Trophoblast cell (in vitro differentiated cells and primary cell): ENCODE measurements around the gene INTS4.
"Not testable (repeated sequence)": the region's sequence is repeated elsewhere in the genome, so short reads cannot be mapped to it uniquely, and the experiment has no call there.

Experiments used
- DNase-seq, 2 donors: peaks; one replicate each; pipeline ENCODE4 v3.0.0-alpha.2; 2016
- H2AFZ ChIP-seq: 2 replicates; pipeline ENCODE4 v1.6.1; 2013; ENCODE audit warnings: low read length, moderate library complexity, mild to moderate bottlenecking; ENCODE audit not compliant: insufficient read depth, poor library complexity
- H2AK5ac ChIP-seq: 2 replicates; pipeline ENCODE4 v1.6.1; 2013; ENCODE audit warnings: mild to moderate bottlenecking, low read length
- H2BK120ac ChIP-seq: 2 replicates; pipeline ENCODE4 v1.6.1; 2013; ENCODE audit warnings: low read length, mild to moderate bottlenecking, moderate library complexity; ENCODE audit not compliant: insufficient read depth, poor library complexity
- H2BK12ac ChIP-seq: 2 replicates; pipeline ENCODE4 v1.6.1; 2013; ENCODE audit warnings: mild to moderate bottlenecking, low read length, moderate library complexity
- H2BK5ac ChIP-seq: 2 replicates; pipeline ENCODE4 v1.6.1; 2013; ENCODE audit warnings: low read length, low read depth, moderate library complexity, mild to moderate bottlenecking; ENCODE audit not compliant: poor library complexity
- H3K14ac ChIP-seq: 2 replicates; pipeline ENCODE4 v1.6.1; 2013; ENCODE audit warnings: mild to moderate bottlenecking, low read length
- H3K18ac ChIP-seq: 2 replicates; pipeline ENCODE4 v1.6.1; 2013; ENCODE audit warnings: mild to moderate bottlenecking, low read length
- H3K23ac ChIP-seq: 2 replicates; pipeline ENCODE4 v1.6.1; 2013; ENCODE audit warnings: low read length
- H3K27ac ChIP-seq: 2 replicates; pipeline ENCODE4 v1.5.1; 2013; ENCODE audit warnings: low read depth, mild to moderate bottlenecking, inconsistent platforms, low read length, moderate library complexity
- H3K27me3 ChIP-seq: 2 replicates; pipeline ENCODE4 v1.6.1; 2013; ENCODE audit warnings: inconsistent platforms, mild to moderate bottlenecking, low read length, moderate library complexity; ENCODE audit not compliant: insufficient read depth
- H3K36me3 ChIP-seq, 2 experiments: 1 replicate in 1 of 2; 2 replicates in 1 of 2; pipeline ENCODE4 v1.6.1; 2013; ENCODE audit warnings: low read length in 2 of 2, mild to moderate bottlenecking in 2 of 2, moderate library complexity in 1 of 2; ENCODE audit not compliant: insufficient read depth in 2 of 2, control insufficient read depth in 1 of 2
- H3K4ac ChIP-seq: 2 replicates; pipeline ENCODE4 v1.6.1; 2013; ENCODE audit warnings: low read depth, mild to moderate bottlenecking, low read length, moderate library complexity
- H3K4me1 ChIP-seq, 2 experiments: 1 replicate in 1 of 2; 2 replicates in 1 of 2; pipeline ENCODE4 v1.6.1; 2013; ENCODE audit warnings: low read length in 2 of 2, mild to moderate bottlenecking in 2 of 2, moderate library complexity in 1 of 2; ENCODE audit not compliant: insufficient read depth in 2 of 2, control insufficient read depth in 1 of 2
- H3K4me2 ChIP-seq: 2 replicates; pipeline ENCODE4 v1.6.1; 2013; ENCODE audit warnings: inconsistent platforms, mild to moderate bottlenecking, low read length, moderate library complexity
- H3K4me3 ChIP-seq: 2 replicates; pipeline ENCODE4 v1.5.1; 2013; ENCODE audit warnings: mild to moderate bottlenecking, low read depth, low read length, inconsistent platforms
- H3K79me1 ChIP-seq: one replicate; pipeline ENCODE4 v1.6.1; 2013; ENCODE audit warnings: low read length
- H3K79me2 ChIP-seq: 2 replicates; pipeline ENCODE4 v1.6.1; 2013; ENCODE audit warnings: low read length, mild to moderate bottlenecking; ENCODE audit not compliant: control insufficient read depth, insufficient read depth, poor library complexity
- H3K9ac ChIP-seq: 2 replicates; pipeline ENCODE4 v1.6.1; 2013; ENCODE audit warnings: mild to moderate bottlenecking, low read length
- H3K9me3 ChIP-seq: 2 replicates; pipeline ENCODE4 v1.6.1; 2013; ENCODE audit warnings: low read depth, mild to moderate bottlenecking, control low read depth, inconsistent platforms, low read length; ENCODE audit not compliant: insufficient read depth
- H4K12ac ChIP-seq: 2 replicates; pipeline ENCODE4 v1.6.1; 2013; ENCODE audit warnings: low read depth, mild to moderate bottlenecking, low read length, moderate library complexity
- H4K8ac ChIP-seq: 2 replicates; pipeline ENCODE4 v1.6.1; 2013; ENCODE audit warnings: low read depth, mild to moderate bottlenecking, low read length, moderate library complexity
- H4K91ac ChIP-seq: one replicate; pipeline ENCODE4 v1.6.1; 2013; ENCODE audit warnings: low read depth, mild to moderate bottlenecking, low read length, moderate library complexity
- WGBS: extraction: QIAGEN DNeasy Blood & Tissue Kit; methylation state at CpG from one replicate; pipeline ENCODE4 v1.1.7; 2013; ENCODE audit warnings: missing lambda C conversion rate; ENCODE audit not compliant: insufficient read length, insufficient coverage; ENCODE audit errors: extremely low coverage; 5-methylcytosine and 5-hydroxymethylcytosine counted together

The INTS4 gene

GRCh38 chr11:77990981-77991380, 3.5 kb downstream of the INTS4 start:
- H2AK5ac ChIP-seq, result no peak overlapping the region
- no peaks in the 10 kb centered on the region for H3K9me3 ChIP-seq
- H4K91ac ChIP-seq, result no peak overlapping the region
- DNase-seq, result no peak
- H3K4me2 ChIP-seq, result no peak overlapping the region
- H3K23ac ChIP-seq, result no peak overlapping the region
- no peak overlapping the region for H2BK12ac ChIP-seq
- no CpG with 5 or more reads among the region's 5 CpGs for WGBS
- H3K4ac ChIP-seq, result no peak overlapping the region
- H4K12ac ChIP-seq, result no peak overlapping the region
- H3K4me3 ChIP-seq, result no peak overlapping the region
- peaks cover 4% of the 10 kb centered on the region for H3K79me1 ChIP-seq
- H3K36me3 ChIP-seq, result peaks cover 12 to 14% of the 10 kb centered on the region in 2 experiments
- H2BK120ac ChIP-seq, result no peak overlapping the region
- no peak overlapping the region for H3K18ac ChIP-seq
- H4K8ac ChIP-seq, result no peak overlapping the region
- H3K14ac ChIP-seq, result no peak overlapping the region
- no peak overlapping the region for H2BK5ac ChIP-seq
- no peak overlapping the region for H3K9ac ChIP-seq
- no peak overlapping the region for H3K27ac ChIP-seq
- H2AFZ ChIP-seq, result no peak overlapping the region
- H3K27me3 ChIP-seq, result no peaks in the 10 kb centered on the region
- H3K79me2 ChIP-seq, result peaks cover 4% of the 10 kb centered on the region
- H3K4me1 ChIP-seq, result peaks cover 3 to 6% of the 10 kb centered on the region in 2 experiments

GRCh38 chr11:77986456-77986855, 8.0 kb downstream of the INTS4 start:
- not testable (repeated sequence) for H4K12ac ChIP-seq, H3K4me3 ChIP-seq, H3K27ac ChIP-seq, H3K23ac ChIP-seq, H3K18ac ChIP-seq, H3K79me1 ChIP-seq, H2AFZ ChIP-seq, H3K9ac ChIP-seq, H2BK120ac ChIP-seq, H3K9me3 ChIP-seq, H2BK12ac ChIP-seq, H3K4me2 ChIP-seq, H3K4me1 ChIP-seq, H2BK5ac ChIP-seq, H4K8ac ChIP-seq, H3K27me3 ChIP-seq, DNase-seq, H3K79me2 ChIP-seq, H4K91ac ChIP-seq, H3K14ac ChIP-seq, H2AK5ac ChIP-seq, H3K4ac ChIP-seq
- WGBS, result no CpG with 5 or more reads among the region's 8 CpGs
- H3K36me3 ChIP-seq, result peaks cover 10 to 14% of the 10 kb centered on the region in 2 experiments

GRCh38 chr11:77981346-77981947, 13.0 kb downstream of the INTS4 start:
- Histone ChIP-seq H3K18ac (no peak overlapping the region), H3K36me3 (peaks cover 10 to 11% of the 10 kb centered on the region in 2 experiments), H3K23ac (no peak overlapping the region), H2AK5ac (no peak overlapping the region), H3K4me3 (no peak overlapping the region), H4K8ac (no peak overlapping the region), H2BK5ac (no peak overlapping the region), H3K79me2 (no peaks in the 10 kb centered on the region), H3K4ac (no peak overlapping the region), H3K14ac (no peak overlapping the region), H3K4me1 (no peaks in the 10 kb centered on the region), H2BK120ac (no peak overlapping the region), H2AFZ (no peak overlapping the region), H2BK12ac (no peak overlapping the region), H3K4me2 (no peak overlapping the region), H3K9me3 (no peaks in the 10 kb centered on the region), H3K27me3 (no peaks in the 10 kb centered on the region), H3K9ac (no peak overlapping the region), H4K12ac (no peak overlapping the region), H4K91ac (no peak overlapping the region), H3K79me1 (no peaks in the 10 kb centered on the region), H3K27ac (no peak overlapping the region)
- DNase-seq, result no peak
- no CpG with 5 or more reads among the region's 2 CpGs for WGBS

- H3K9me3 ChIP-seq, result no peaks in the 10 kb centered on the region
- no peak overlapping the region for H2BK12ac ChIP-seq
- H3K9ac ChIP-seq, result no peak overlapping the region
Observed at GRCh38 chr11:77968337-77968736, 26.1 kb downstream of the INTS4 start.

More at GRCh38 chr11:77968337-77968736, 26.1 kb downstream of the INTS4 start:
- H4K12ac ChIP-seq, result no peak overlapping the region
- H3K18ac ChIP-seq, result no peak overlapping the region
- no peak overlapping the region for H2BK120ac ChIP-seq
- no CpG with 5 or more reads among the region's 2 CpGs for WGBS
- no peaks in the 10 kb centered on the region for H3K4me1 ChIP-seq
- no peak overlapping the region for H2AFZ ChIP-seq
- H3K4ac ChIP-seq, result no peak overlapping the region
- H3K27me3 ChIP-seq, result no peaks in the 10 kb centered on the region
- no peak overlapping the region for H4K91ac ChIP-seq
- H3K36me3 ChIP-seq, result peaks cover 3 to 5% of the 10 kb centered on the region in 2 experiments
- H2BK5ac ChIP-seq, result no peak overlapping the region
- no peak overlapping the region for H2AK5ac ChIP-seq
- H3K79me1 ChIP-seq, result no peaks in the 10 kb centered on the region
- H3K79me2 ChIP-seq, result no peaks in the 10 kb centered on the region
- H3K23ac ChIP-seq, result no peak overlapping the region
- DNase-seq, result no peak
- no peak overlapping the region for H3K27ac ChIP-seq
- H3K14ac ChIP-seq, result no peak overlapping the region
- no peak overlapping the region for H3K4me3 ChIP-seq
- no peak overlapping the region for H4K8ac ChIP-seq
- no peak overlapping the region for H3K4me2 ChIP-seq
